ENCODE data around the gene SDC1. TPM values are rescaled to one million over a fixed set of nuclear protein-coding genes. Genes with fewer than 3 reads are reported as not detected.

SDC1 gene
- 31.4 and 35.3 TPM in 2 replicates for total RNA-seq (2014; rRNA removed; shearing (Covaris generic))

GRCh38 chr2:20224716-20225293 lies at the start of gene SDC1:
SDC1 (minus strand) TSS chr2:20225130; CDS start chr2:20224867, 263 bp downstream.

Small RNAs within 50 kb of the gene (small RNA-seq; reads per million reads assigned to genes)
- gene RN7SL140P, result not detected
- gene RNU6-961P, result not detected
- not detected for gene RNU7-113P

Other genes starting within 250 kb of the SDC1 start
- gene WDR35, start 235.0 kb downstream of the SDC1 start, total RNA-seq (2014; rRNA removed; shearing (Covaris generic)), result 17.1 and 18.4 TPM in 2 replicates
- 0.15 and 0.66 TPM in 2 replicates for gene MATN3, start 212.5 kb downstream of the SDC1 start, total RNA-seq (2014; rRNA removed; shearing (Covaris generic))
- gene LAPTM4A, start 173.5 kb downstream of the SDC1 start, total RNA-seq (2014; rRNA removed; shearing (Covaris generic)), result 24.6 and 27.3 TPM in 2 replicates
- gene PUM2, start 125.7 kb upstream of the SDC1 start, total RNA-seq (2014; rRNA removed; shearing (Covaris generic)), result 22.7 and 23.7 TPM in 2 replicates
- gene RHOB, start 221.9 kb upstream of the SDC1 start, total RNA-seq (2014; rRNA removed; shearing (Covaris generic)), result 125 and 132 TPM in 2 replicates